Measurements from ENCODE around the gene UQCC5. TPM values are rescaled to one million over a fixed set of nuclear protein-coding genes. Genes with fewer than 3 reads are reported as not detected.

Gene UQCC5
- total and polyA plus RNA-seq, 2 donors (not counting 3 experiments of a cell fraction or from before 2014, with no cell fraction given), result 9.9 to 22.6 TPM

- TF ChIP-seq POLR2AphosphoS5 (IDR thresholded peaks at IDR 0.05; ENCODE audit: insufficient read depth, low read depth, low read length), result no peak
- TF ChIP-seq, protein P1, sequence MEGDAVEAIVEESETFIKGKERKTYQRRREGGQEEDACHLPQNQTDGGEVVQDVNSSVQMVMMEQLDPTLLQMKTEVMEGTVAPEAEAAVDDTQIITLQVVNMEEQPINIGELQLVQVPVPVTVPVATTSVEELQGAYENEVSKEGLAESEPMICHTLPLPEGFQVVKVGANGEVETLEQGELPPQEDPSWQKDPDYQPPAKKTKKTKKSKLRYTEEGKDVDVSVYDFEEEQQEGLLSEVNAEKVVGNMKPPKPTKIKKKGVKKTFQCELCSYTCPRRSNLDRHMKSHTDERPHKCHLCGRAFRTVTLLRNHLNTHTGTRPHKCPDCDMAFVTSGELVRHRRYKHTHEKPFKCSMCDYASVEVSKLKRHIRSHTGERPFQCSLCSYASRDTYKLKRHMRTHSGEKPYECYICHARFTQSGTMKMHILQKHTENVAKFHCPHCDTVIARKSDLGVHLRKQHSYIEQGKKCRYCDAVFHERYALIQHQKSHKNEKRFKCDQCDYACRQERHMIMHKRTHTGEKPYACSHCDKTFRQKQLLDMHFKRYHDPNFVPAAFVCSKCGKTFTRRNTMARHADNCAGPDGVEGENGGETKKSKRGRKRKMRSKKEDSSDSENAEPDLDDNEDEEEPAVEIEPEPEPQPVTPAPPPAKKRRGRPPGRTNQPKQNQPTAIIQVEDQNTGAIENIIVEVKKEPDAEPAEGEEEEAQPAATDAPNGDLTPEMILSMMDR (IDR thresholded peaks at IDR 0.05; ENCODE audit: extremely low read depth in 1 of 2, insufficient read depth in 1 of 2, low read depth in 1 of 2, low read length in 2 of 2), result no peak
- no peak for TF ChIP-seq MYC (IDR thresholded peaks at IDR 0.05; ENCODE audit: low read depth, low read length)
- no peak for TF ChIP-seq MAX (IDR thresholded peaks at IDR 0.05; ENCODE audit: insufficient read depth, insufficient read length)
- no peak for TF ChIP-seq JUN (IDR thresholded peaks at IDR 0.05; ENCODE audit: borderline replicate concordance, insufficient read depth, insufficient read length, low read depth)
- peaks cover 45% of the 10 kb centered on the region for H3K4me1 ChIP-seq (ENCODE audit: control insufficient read depth, extremely low read depth, insufficient read depth, low read length)
- H3K4me2 ChIP-seq (ENCODE audit: insufficient read depth, low read length), result no peak overlapping the region
- no peak overlapping the region for H3K9ac ChIP-seq (replicated peaks; ENCODE audit: extremely low read depth, insufficient read depth, low read length)
- no peaks in the 10 kb centered on the region for H3K9me1 ChIP-seq (replicated peaks; ENCODE audit: control insufficient read depth, extremely low read depth, insufficient read depth, low read length)
- peaks cover 6 to 63% of the 10 kb centered on the region in 2 experiments for H3K36me3 ChIP-seq (ENCODE audit: control insufficient read depth in 2 of 2, extremely low read depth in 1 of 2, insufficient read depth in 2 of 2, low read length in 2 of 2)
- POLR2A ChIA-PET, result no interaction called here
- H3K27me3 ChIP-seq (ENCODE audit: control insufficient read depth in 2 of 2, insufficient read depth in 2 of 2, low read length in 2 of 2), result no peaks in the 10 kb centered on the region
- CTCF ChIA-PET, result interaction anchor here (0.8 to 4.9 kb wide), 2 partner anchors 18 to 32 kb away, joined by 3 to 29 read pairs; no protein-coding TSS in a partner anchor
- no peak for FAIRE-seq
- no peaks in the 10 kb centered on the region for H3K79me2 ChIP-seq (ENCODE audit: control insufficient read depth, insufficient read depth, low read length)
- H3K4me3 ChIP-seq (replicated peaks in 1 of 3; ENCODE audit: insufficient read depth in 1 of 3, low read depth in 1 of 3, low read length in 3 of 3), result no peak overlapping the region
- no peak overlapping the region for H3K27ac ChIP-seq (ENCODE audit: insufficient read depth, low read depth, low read length)
- intact Hi-C loops (cut with micrococcal nuclease) (no loop called here), dilution Hi-C loops (cut with MboI; ENCODE audit: extremely low pct_ligation_motif_present, low sequenced_read_pairs) (no loop called here)
- H3K9me3 ChIP-seq (replicated peaks; ENCODE audit: control insufficient read depth, insufficient read depth, low read length), result no peaks in the 10 kb centered on the region
- DNase-seq (ENCODE audit: low read depth, low spot score), result no peak
- H4K20me1 ChIP-seq (replicated peaks; ENCODE audit: control insufficient read depth, extremely low read depth, insufficient read depth, low read length), result no peaks in the 10 kb centered on the region
- H2AFZ ChIP-seq (ENCODE audit: low read depth, low read length), result no peak overlapping the region
- BruUV-seq (replicated peaks), result no TSS peak
Measured at GRCh38 chr3:52488746-52489145, 47.7 kb upstream of the UQCC5 start.

DNA sequence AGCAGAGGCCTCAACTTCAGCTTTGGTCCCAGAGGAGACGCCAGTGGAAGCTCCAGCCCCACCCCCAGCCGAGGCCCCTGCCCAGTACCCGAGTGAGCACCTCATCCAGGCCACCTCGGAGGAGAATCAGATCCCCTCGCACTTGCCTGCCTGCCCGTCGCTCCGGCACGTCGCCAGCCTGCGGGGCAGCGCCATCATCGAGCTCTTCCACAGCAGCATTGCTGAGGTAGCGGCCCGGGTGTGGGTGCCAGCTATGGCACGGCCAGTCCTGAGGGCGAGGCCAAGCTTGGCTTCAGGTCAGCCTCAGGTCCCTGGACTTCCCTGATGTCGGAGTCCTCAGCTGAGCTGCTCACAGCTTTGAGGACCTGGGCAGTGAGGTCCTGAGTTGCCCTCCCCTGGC lies 47.0 kb upstream of the UQCC5 start:
- POLR2A ChIA-PET, result no interaction called here
- Histone ChIP-seq H3K4me2 (ENCODE audit: insufficient read depth, low read length) (no peak overlapping the region), H3K79me2 (ENCODE audit: control insufficient read depth, insufficient read depth, low read length) (no peaks in the 10 kb centered on the region), H4K20me1 (replicated peaks; ENCODE audit: control insufficient read depth, extremely low read depth, insufficient read depth, low read length) (no peaks in the 10 kb centered on the region), H2AFZ (ENCODE audit: low read depth, low read length) (no peak overlapping the region), H3K4me1 (ENCODE audit: control insufficient read depth, extremely low read depth, insufficient read depth, low read length) (peaks cover 52% of the 10 kb centered on the region), H3K36me3 (ENCODE audit: control insufficient read depth in 2 of 2, extremely low read depth in 1 of 2, insufficient read depth in 2 of 2, low read length in 2 of 2) (peaks cover 5 to 61% of the 10 kb centered on the region in 2 experiments), H3K9me3 (replicated peaks; ENCODE audit: control insufficient read depth, insufficient read depth, low read length) (no peaks in the 10 kb centered on the region), H3K27me3 (ENCODE audit: control insufficient read depth in 2 of 2, insufficient read depth in 2 of 2, low read length in 2 of 2) (no peaks in the 10 kb centered on the region), H3K9me1 (replicated peaks; ENCODE audit: control insufficient read depth, extremely low read depth, insufficient read depth, low read length) (no peaks in the 10 kb centered on the region), H3K9ac (replicated peaks; ENCODE audit: extremely low read depth, insufficient read depth, low read length) (no peak overlapping the region), H3K27ac (ENCODE audit: insufficient read depth, low read depth, low read length) (peak overlapping the region; percentile 60), H3K4me3 (replicated peaks in 1 of 3; ENCODE audit: insufficient read depth in 1 of 3, low read depth in 1 of 3, low read length in 3 of 3) (no peak overlapping the region)
- TF ChIP-seq, protein P1 (IDR thresholded peaks at IDR 0.05; ENCODE audit: extremely low read depth in 1 of 2, insufficient read depth in 1 of 2, low read depth in 1 of 2, low read length in 2 of 2), result no peak
- TF ChIP-seq JUN (IDR thresholded peaks at IDR 0.05; ENCODE audit: borderline replicate concordance, insufficient read depth, insufficient read length, low read depth) (no peak), FOS (IDR thresholded peaks at IDR 0.05; ENCODE audit: borderline replicate concordance, insufficient read depth, low read length) (no peak), POLR2A (IDR thresholded peaks at IDR 0.05; ENCODE audit: low read depth, low read length) (no peak), GATA2 (IDR thresholded peaks at IDR 0.05; ENCODE audit: insufficient read depth, insufficient read length, low read depth, low read length) (no peak), MAX (IDR thresholded peaks at IDR 0.05; ENCODE audit: insufficient read depth, insufficient read length) (no peak), MYC (IDR thresholded peaks at IDR 0.05; ENCODE audit: low read depth, low read length) (no peak), EZH2 (IDR thresholded peaks at IDR 0.05; ENCODE audit: borderline replicate concordance, low read depth, low read length, severe bottlenecking) (no peak), POLR2AphosphoS5 (IDR thresholded peaks at IDR 0.05; ENCODE audit: insufficient read depth, low read depth, low read length) (no peak)
- intact Hi-C loops (cut with micrococcal nuclease) (no loop called here), dilution Hi-C loops (cut with MboI; ENCODE audit: extremely low pct_ligation_motif_present, low sequenced_read_pairs) (no loop called here)
- CTCF ChIA-PET, result interaction anchor here (0.8 to 4.9 kb wide), 2 partner anchors 18 to 32 kb away, joined by 3 to 29 read pairs; no protein-coding TSS in a partner anchor
- no TSS peak for BruUV-seq (replicated peaks)
- DNase-seq (ENCODE audit: low read depth, low spot score) (no peak), FAIRE-seq (no peak)
